Limb (tissue), 2 donors: ENCODE data around the gene RMRP.
"Not testable (repeated sequence)": the region's sequence is repeated elsewhere in the genome, so short reads cannot be mapped to it uniquely, and the experiment has no call there.

Source experiments
- DNase-seq, 2 donors: peaks; one replicate each; pipeline ENCODE4 v3.0.0-alpha.2; 2016; ENCODE audit errors: extremely low spot score in 2 of 2

The RMRP gene

DNA sequence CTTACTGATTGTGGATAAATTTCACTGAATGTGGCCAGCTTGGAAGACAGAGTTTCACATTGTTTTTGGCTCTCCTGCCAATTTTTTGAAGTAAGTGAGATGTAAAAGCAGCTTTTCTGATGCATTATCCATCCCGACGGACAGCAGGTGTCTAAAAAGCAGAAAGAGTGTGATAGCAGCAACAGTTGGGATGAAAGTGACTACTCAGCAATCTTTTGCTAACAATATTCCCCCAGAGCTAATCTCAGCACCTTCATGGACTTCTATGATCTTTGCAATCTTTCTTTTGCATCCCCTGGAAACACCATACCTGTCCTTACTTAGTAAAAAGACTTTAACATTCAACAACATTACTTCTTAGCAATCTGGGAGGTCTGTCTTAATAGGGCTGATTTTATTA, 45.0 kb downstream of the RMRP start:
- DNase-seq = no peak

DNA sequence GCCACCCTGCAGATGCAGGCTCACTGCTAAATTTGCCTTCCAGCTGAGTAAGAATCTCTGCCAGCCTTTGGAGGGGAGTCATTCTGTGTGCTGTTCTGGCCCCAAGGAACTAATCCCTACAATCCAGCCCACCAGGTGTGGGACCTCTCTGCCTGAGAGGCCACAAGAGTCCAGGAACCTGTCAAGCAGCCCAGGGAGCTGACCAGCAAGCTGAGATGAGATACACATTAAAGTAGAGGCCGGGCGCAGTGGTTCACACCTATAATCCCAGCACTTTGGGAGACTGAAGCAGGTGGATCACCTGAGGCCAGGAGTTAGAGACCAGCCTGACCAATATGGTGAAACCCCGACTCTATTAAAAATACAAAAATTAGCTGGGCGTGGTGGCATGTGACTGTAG, 45.8 kb downstream of the RMRP start:
- not testable (repeated sequence) for DNase-seq

DNA sequence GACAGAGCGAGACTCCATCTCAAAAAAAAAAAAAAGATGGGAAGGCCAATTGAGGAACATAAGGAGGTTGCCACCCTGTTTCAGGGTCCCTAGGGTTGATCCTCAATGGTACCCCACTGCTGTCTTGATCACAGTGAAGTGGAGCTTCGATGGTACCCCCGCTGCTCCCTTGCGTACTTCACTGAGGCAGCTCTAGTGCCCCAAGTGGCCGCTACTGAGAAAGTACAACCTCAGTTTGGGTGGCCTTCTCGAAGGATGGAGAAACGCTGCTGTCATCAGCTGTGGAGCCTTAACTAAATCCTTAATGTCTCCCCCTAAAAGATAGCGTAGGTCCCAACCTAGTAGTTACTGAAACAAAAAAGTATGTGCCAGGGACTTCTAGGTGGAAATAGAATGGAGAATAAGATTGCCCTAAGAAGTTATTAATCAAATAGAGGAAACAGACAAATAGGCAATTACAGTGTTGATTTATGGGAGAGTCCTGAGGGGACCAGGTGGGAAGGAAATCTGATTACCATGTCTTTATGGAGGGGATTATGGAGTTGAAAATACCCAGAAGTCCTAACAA, 46.5 kb downstream of the RMRP start:
- DNase-seq = no peak

DNA sequence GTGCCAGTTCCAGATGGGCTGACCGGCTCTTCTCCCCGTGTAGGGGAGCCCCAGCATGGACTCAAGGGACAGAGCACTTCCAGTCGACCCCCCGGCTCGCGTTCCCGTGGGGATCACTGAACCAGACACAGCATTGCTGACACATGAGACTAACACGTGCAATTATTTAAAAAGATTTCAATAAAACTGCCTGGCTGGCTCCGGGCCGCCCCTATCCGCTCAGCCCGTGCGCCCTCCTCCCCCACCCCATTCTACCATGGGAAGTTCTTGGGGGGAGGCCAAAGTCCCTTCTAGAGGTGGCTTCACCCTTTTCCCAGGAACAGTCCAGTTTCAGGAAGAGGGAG, 48.0 kb downstream of the RMRP start:
- no peak for DNase-seq

DNA sequence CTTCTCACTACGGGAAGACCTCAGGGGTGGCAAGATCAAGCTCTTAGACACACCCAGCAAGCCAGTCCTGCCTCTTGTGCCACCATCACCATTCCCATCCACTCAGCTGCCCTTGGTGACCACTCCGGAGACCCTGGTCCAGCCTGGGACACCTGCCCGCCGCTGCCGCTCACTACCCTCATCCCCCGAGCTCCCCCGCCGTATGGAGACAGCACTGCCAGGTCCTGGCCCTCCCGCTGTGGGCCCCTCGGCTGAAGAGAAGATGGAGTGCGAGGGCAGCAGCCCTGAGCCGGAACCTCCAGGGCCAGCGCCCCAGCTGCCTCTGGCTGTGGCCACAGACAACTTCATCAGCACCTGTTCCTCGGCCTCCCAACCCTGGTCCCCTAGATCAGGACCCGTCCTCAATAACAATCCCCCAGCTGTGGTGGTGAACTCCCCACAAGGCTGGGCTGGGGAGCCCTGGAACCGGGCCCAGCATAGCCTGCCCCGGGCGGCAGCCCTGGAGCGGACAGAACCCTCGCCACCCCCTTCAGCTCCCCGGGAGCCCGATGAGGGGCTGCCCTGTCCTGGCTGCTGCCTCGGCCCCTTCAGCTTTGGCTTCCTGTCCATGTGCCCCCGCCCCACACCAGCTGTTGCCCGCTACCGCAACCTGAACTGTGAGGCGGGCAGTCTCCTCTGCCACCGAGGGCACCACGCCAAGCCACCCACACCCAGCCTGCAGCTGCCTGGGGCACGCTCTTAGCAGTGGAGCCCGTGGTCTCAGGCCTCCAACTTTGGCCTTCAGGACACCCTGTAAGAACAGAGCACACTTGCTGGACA, 48.6 kb downstream of the RMRP start:
- no peak for DNase-seq

DNA sequence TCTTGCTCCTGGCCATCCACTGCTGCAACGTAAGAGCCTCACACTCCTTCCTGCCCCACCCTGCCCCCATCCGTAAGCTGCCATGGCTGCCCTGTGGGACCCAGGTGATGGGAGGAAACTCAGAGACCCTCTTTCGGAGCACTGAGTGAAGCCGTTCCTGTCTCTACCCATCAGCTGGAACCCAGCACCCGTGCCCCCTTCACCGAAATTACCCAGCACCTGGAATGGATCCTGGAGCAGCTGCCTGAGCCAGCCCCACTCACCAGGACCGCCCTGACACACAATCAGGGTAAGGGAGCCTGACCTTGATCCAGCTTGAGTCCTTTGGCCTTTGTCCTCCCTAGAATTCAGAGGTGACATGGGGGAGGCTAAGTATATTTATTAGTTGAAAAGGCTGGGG, 49.6 kb downstream of the RMRP start:
- DNase-seq = no peak
